IMR-90 (cell line): ENCODE measurements around the gene CEP128. TPM values are rescaled to one million over a fixed set of nuclear protein-coding genes. Genes with fewer than 3 reads are reported as not detected.

Experiments
- ATAC-seq: fragments of 200-7000 bp; cut with Tn5 transposase; 2 replicates; pipeline ENCODE4 v1.9.1; 2020; ENCODE audit warnings: low read depth, mild to moderate bottlenecking, moderate library complexity
- BruUV-seq: library from RNA; stranded (reverse); fragments of 400-500 nt; replicated peaks from 2 replicates; lab custom pipeline; 2021; lab: Mats Ljungman, UMichigan
- CTCF ChIA-PET: fragments of 300-600 bp; formaldehyde crosslinking; extraction: SDS; loops from one replicate; lab custom pipeline; 2021; ENCODE audit warnings: antibody characterized with exemption; lab: Yijun Ruan, JAX
- POLR2A ChIA-PET: fragments of 300-600 bp; sonication (Branson Sonifier 250); formaldehyde crosslinking; loops from one replicate; lab custom pipeline; 2022; ENCODE audit warnings: antibody characterized with exemption; ENCODE audit not compliant: unreplicated experiment; lab: Charles Lee
- DNase-seq: peaks from one replicate; pipeline ENCODE4 v3.0.0; 2013
- H2AFZ ChIP-seq: replicated peaks from 2 replicates; pipeline ENCODE3; 2013; ENCODE audit warnings: low read length, mild to moderate bottlenecking; ENCODE audit not compliant: poor library complexity
- H2AK5ac ChIP-seq: 2 replicates; pipeline ENCODE4 v1.6.1; 2013; ENCODE audit warnings: low read depth, low read length, inconsistent platforms
- H2AK9ac ChIP-seq: replicated peaks from 2 replicates; pipeline ENCODE3; 2013; ENCODE audit warnings: mild to moderate bottlenecking, low read depth, low read length, moderate library complexity; ENCODE audit not compliant: poor library complexity
- H2BK120ac ChIP-seq: 2 replicates; pipeline ENCODE4 v1.6.1; 2013; ENCODE audit warnings: low read depth, low read length, inconsistent platforms
- H2BK15ac ChIP-seq: 3 replicates; pipeline ENCODE4 v1.6.1; 2013; ENCODE audit warnings: low read depth, low read length, inconsistent platforms
- H2BK20ac ChIP-seq: 2 replicates; pipeline ENCODE4 v1.6.1; 2013; ENCODE audit warnings: low read depth, mild to moderate bottlenecking, inconsistent platforms, low read length, moderate library complexity
- H2BK5ac ChIP-seq: 2 replicates; pipeline ENCODE4 v1.6.1; 2013; ENCODE audit warnings: mild to moderate bottlenecking, low read depth, low read length, inconsistent platforms; ENCODE audit not compliant: poor library complexity, severe bottlenecking
- H3K14ac ChIP-seq: replicated peaks from 2 replicates; pipeline ENCODE4 v1.6.1; 2013; ENCODE audit warnings: low read depth, low read length, inconsistent platforms
- H3K18ac ChIP-seq: 2 replicates; pipeline ENCODE4 v1.6.1; 2013; ENCODE audit warnings: low read depth, low read length, control low read depth
- H3K23ac ChIP-seq: 2 replicates; pipeline ENCODE4 v1.6.1; 2013; ENCODE audit warnings: low read depth, low read length, inconsistent platforms
- H3K27ac ChIP-seq: 2 replicates; pipeline ENCODE4 v1.5.1; 2013; ENCODE audit warnings: mild to moderate bottlenecking, control low read depth, low read length; ENCODE audit not compliant: insufficient read depth
- H3K27me3 ChIP-seq: 2 replicates; pipeline ENCODE4 v1.6.1; 2013; ENCODE audit warnings: low read length; ENCODE audit not compliant: control insufficient read depth, insufficient read depth
- H3K36me3 ChIP-seq: 2 replicates; pipeline ENCODE4 v1.6.1; 2013; ENCODE audit warnings: low read length, mixed read lengths; ENCODE audit not compliant: control insufficient read depth, insufficient read depth
- H3K4ac ChIP-seq: 2 replicates; pipeline ENCODE4 v1.6.1; 2013; ENCODE audit warnings: low read depth, low read length, inconsistent platforms
- H3K4me1 ChIP-seq: 2 replicates; pipeline ENCODE4 v1.6.1; 2013; ENCODE audit warnings: low read length, mixed read lengths; ENCODE audit not compliant: control insufficient read depth, insufficient read depth
- H3K4me2 ChIP-seq: 2 replicates; pipeline ENCODE4 v1.6.1; 2013; ENCODE audit warnings: low read depth, mild to moderate bottlenecking, control low read depth, low read length, moderate library complexity
- H3K4me3 ChIP-seq: 2 replicates; pipeline ENCODE4 v1.5.1; 2013; ENCODE audit warnings: low read depth, mild to moderate bottlenecking, control low read depth, low read length, moderate library complexity; ENCODE audit not compliant: insufficient read depth
- H3K56ac ChIP-seq: 2 replicates; pipeline ENCODE4 v1.6.1; 2013; ENCODE audit warnings: low read length, inconsistent platforms; ENCODE audit not compliant: insufficient read depth; ENCODE audit errors: extremely low read depth
- H3K79me1 ChIP-seq, 2 experiments: 2 replicates each; pipeline ENCODE4 v1.6.1; 2013; ENCODE audit warnings: low read length in 2 of 2, inconsistent platforms in 1 of 2, low read depth in 1 of 2
- H3K9ac ChIP-seq: 2 replicates; pipeline ENCODE4 v1.6.1; 2013; ENCODE audit warnings: low read depth, low read length, control low read depth
- H3K9me1 ChIP-seq: 2 replicates; pipeline ENCODE4 v1.6.1; 2013; ENCODE audit warnings: low read length, inconsistent platforms; ENCODE audit not compliant: insufficient read depth
- H3K9me3 ChIP-seq: 2 replicates; pipeline ENCODE4 v1.6.1; 2013; ENCODE audit warnings: low read length; ENCODE audit not compliant: control insufficient read depth, insufficient read depth
- H4K20me1 ChIP-seq: 2 replicates; pipeline ENCODE4 v1.6.1; 2013; ENCODE audit warnings: low read length, inconsistent platforms; ENCODE audit not compliant: insufficient read depth
- H4K5ac ChIP-seq: 2 replicates; pipeline ENCODE4 v1.6.1; 2013; ENCODE audit warnings: mild to moderate bottlenecking, low read depth, low read length, control low read depth
- H4K8ac ChIP-seq, 2 experiments: 2 replicates each; pipeline ENCODE4 v1.6.1; 2013; ENCODE audit warnings: low read depth in 2 of 2, low read length in 2 of 2, control low read depth in 1 of 2, inconsistent platforms in 1 of 2
- H4K91ac ChIP-seq: 2 replicates; pipeline ENCODE4 v1.6.1; 2013; ENCODE audit warnings: low read depth, low read length, inconsistent platforms; ENCODE audit not compliant: insufficient read depth
- BHLHE40 ChIP-seq: fragments of 150-350 bp; IDR thresholded peaks from 2 replicates; pipeline ENCODE4 v1.6.1; 2016; ENCODE audit warnings: mild to moderate bottlenecking, low read depth, low read length
- CEBPB ChIP-seq: IDR thresholded peaks from 2 replicates; pipeline ENCODE4 v1.6.1; 2012; ENCODE audit warnings: low read depth, low read length, improper control_type of control experiment
- CHD1 ChIP-seq: IDR thresholded peaks from 2 replicates; pipeline ENCODE4 v1.6.1; 2012; ENCODE audit warnings: low read depth, low read length, improper control_type of control experiment
- FOS ChIP-seq: fragments of 150-350 bp; IDR thresholded peaks from 2 replicates; pipeline ENCODE4 v1.6.1; 2016; ENCODE audit warnings: low read depth, low read length
- MAZ ChIP-seq: IDR thresholded peaks from 2 replicates; pipeline ENCODE4 v1.6.1; 2012; ENCODE audit warnings: low read depth, mild to moderate bottlenecking, low read length, improper control_type of control experiment, moderate library complexity, borderline replicate concordance
- MXI1 ChIP-seq: IDR thresholded peaks from 2 replicates; pipeline ENCODE4 v1.6.1; 2012; ENCODE audit warnings: low read depth, mild to moderate bottlenecking, low read length, moderate library complexity, borderline replicate concordance
- NFE2L2 ChIP-seq: fragments of 150-350 bp; IDR thresholded peaks from 2 replicates; pipeline ENCODE4 v1.6.1; 2016; ENCODE audit warnings: low read depth, mild to moderate bottlenecking, low read length
- RAD21 ChIP-seq: IDR thresholded peaks from 2 replicates; pipeline ENCODE4 v1.6.1; 2012; ENCODE audit warnings: low read length, improper control_type of control experiment
- RCOR1 ChIP-seq: IDR thresholded peaks from 2 replicates; pipeline ENCODE4 v1.6.1; 2012; ENCODE audit warnings: mild to moderate bottlenecking, low read length, improper control_type of control experiment; ENCODE audit not compliant: insufficient replicate concordance
- RFX5 ChIP-seq: IDR thresholded peaks from 2 replicates; pipeline ENCODE4 v1.8.0; 2012; ENCODE audit warnings: low read depth, mild to moderate bottlenecking, low read length, moderate library complexity
- SMC3 ChIP-seq: fragments of 150-350 bp; IDR thresholded peaks from 2 replicates; pipeline ENCODE4 v1.6.1; 2016; ENCODE audit warnings: low read depth, mild to moderate bottlenecking, antibody characterized with exemption, low read length, moderate library complexity
- WGBS, 2 experiments: methylation state at CpG; one replicate each; pipeline versions ENCODE4 v1.1.5 to v1.1.7; 2013; ENCODE audit warnings: missing lambda C conversion rate in 2 of 2; ENCODE audit not compliant: insufficient read length in 1 of 2; ENCODE audit errors: extremely low coverage in 2 of 2; 5-methylcytosine and 5-hydroxymethylcytosine counted together
- dilution Hi-C: fragments of 300-500 bp; cut with HindIII; formaldehyde crosslinking; loops from one replicate; pipeline ENCODE4 v1.14.3; 2018; ENCODE audit warnings: low sequenced_read_pairs; ENCODE audit not compliant: unreplicated experiment
- in situ Hi-C: fragments of 300-500 bp; cut with MboI; formaldehyde crosslinking; loops from 3 replicates; pipeline ENCODE4 v1.14.3; 2019; ENCODE audit warnings: low sequenced_read_pairs, inconsistent platforms, mixed read lengths
- intact Hi-C: fragments of 100-400 bp; cut with micrococcal nuclease; formaldehyde crosslinking; loops from 2 replicates; pipeline ENCODE4 v1.10.0; 2022
- polyA plus RNA-seq, 3 experiments: library from polyadenylated mRNA; depleted of rRNA; stranded (reverse); fragments of >200 nt; gene quantifications; 2 replicates each; pipeline ENCODE4 v1.2.3, GENCODE V29; 2012; ENCODE audit warnings: low replicate concordance in 1 of 3
- total RNA-seq: library from RNA; depleted of rRNA; stranded (reverse); fragments of >200 nt; gene quantifications from 2 replicates; pipeline ENCODE4 v1.2.3, GENCODE V29; 2012
- TF ChIP-seq, protein P1 (sequence below): conservative IDR thresholded peaks from 2 replicates; pipeline ENCODE4 v1.5.1; 2012; ENCODE audit warnings: mild to moderate bottlenecking, low read depth, low read length, improper control_type of control experiment
- TF ChIP-seq, protein P2 (sequence below): fragments of 150-350 bp; IDR thresholded peaks from 2 replicates; pipeline ENCODE4 v1.6.1; 2016; ENCODE audit warnings: low read depth, mild to moderate bottlenecking, low read length, moderate library complexity, borderline replicate concordance
- TF ChIP-seq, protein P3 (sequence below): fragments of 150-350 bp; IDR thresholded peaks from 2 replicates; pipeline ENCODE4 v1.6.1; 2017; ENCODE audit warnings: mild to moderate bottlenecking, antibody characterized with exemption, low read length, low read depth

Gene CEP128
- total and polyA plus RNA-seq, 2 of the 4 experiments (the other 2 are of a cell fraction): 1.9 to 5.7 TPM

DNA sequence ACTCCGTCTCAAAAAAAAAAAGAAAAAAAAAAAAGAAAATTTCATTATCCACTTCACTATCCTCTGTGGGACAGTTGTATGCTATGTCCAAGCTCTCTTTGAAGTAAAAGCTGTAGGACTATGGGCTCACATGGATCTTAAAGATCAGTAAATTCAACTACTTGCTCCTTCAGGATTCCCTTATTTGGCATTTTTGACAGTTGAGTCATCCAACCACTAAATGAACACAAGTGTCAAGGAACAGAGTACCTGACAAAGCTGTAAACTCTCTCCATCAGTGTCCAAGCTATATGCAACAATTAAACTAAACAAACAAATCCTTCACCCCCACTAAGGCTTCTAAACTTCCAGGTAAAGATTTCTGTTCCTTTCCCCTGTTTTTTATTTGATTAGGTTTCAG is 177.0 kb downstream of the CEP128 start:
- TF ChIP-seq FOS (no peak), SMC3 (no peak), BHLHE40 (no peak), RFX5 (no peak), MAZ (no peak), NFE2L2 (no peak), RCOR1 (no peak), MXI1 (no peak), CEBPB (no peak), RAD21 (no peak), CHD1 (no peak)
- TF ChIP-seq, protein P1, sequence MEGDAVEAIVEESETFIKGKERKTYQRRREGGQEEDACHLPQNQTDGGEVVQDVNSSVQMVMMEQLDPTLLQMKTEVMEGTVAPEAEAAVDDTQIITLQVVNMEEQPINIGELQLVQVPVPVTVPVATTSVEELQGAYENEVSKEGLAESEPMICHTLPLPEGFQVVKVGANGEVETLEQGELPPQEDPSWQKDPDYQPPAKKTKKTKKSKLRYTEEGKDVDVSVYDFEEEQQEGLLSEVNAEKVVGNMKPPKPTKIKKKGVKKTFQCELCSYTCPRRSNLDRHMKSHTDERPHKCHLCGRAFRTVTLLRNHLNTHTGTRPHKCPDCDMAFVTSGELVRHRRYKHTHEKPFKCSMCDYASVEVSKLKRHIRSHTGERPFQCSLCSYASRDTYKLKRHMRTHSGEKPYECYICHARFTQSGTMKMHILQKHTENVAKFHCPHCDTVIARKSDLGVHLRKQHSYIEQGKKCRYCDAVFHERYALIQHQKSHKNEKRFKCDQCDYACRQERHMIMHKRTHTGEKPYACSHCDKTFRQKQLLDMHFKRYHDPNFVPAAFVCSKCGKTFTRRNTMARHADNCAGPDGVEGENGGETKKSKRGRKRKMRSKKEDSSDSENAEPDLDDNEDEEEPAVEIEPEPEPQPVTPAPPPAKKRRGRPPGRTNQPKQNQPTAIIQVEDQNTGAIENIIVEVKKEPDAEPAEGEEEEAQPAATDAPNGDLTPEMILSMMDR: no peak
- TF ChIP-seq, protein P2, sequence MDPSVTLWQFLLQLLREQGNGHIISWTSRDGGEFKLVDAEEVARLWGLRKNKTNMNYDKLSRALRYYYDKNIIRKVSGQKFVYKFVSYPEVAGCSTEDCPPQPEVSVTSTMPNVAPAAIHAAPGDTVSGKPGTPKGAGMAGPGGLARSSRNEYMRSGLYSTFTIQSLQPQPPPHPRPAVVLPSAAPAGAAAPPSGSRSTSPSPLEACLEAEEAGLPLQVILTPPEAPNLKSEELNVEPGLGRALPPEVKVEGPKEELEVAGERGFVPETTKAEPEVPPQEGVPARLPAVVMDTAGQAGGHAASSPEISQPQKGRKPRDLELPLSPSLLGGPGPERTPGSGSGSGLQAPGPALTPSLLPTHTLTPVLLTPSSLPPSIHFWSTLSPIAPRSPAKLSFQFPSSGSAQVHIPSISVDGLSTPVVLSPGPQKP: no peak
- TF ChIP-seq, protein P3, sequence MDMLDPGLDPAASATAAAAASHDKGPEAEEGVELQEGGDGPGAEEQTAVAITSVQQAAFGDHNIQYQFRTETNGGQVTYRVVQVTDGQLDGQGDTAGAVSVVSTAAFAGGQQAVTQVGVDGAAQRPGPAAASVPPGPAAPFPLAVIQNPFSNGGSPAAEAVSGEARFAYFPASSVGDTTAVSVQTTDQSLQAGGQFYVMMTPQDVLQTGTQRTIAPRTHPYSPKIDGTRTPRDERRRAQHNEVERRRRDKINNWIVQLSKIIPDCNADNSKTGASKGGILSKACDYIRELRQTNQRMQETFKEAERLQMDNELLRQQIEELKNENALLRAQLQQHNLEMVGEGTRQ: no peak
- H3K9ac ChIP-seq: no peak overlapping the region
- in situ Hi-C loops: no loop called here
- H4K8ac ChIP-seq: no peak overlapping the region
- H4K20me1 ChIP-seq: no peaks in the 10 kb centered on the region
- DNase-seq: peak; percentile 34
- H2AFZ ChIP-seq: no peak overlapping the region
- BruUV-seq: no TSS peak
- no peak overlapping the region for H3K56ac ChIP-seq
- no peak overlapping the region for H2AK5ac ChIP-seq
- H3K27me3 ChIP-seq: no peaks in the 10 kb centered on the region
- H2BK15ac ChIP-seq: no peak overlapping the region
- peaks cover 3% of the 10 kb centered on the region; the same call in 1 of the 2 replicates for H3K4me1 ChIP-seq
- no peak overlapping the region for H3K4ac ChIP-seq
- no peak overlapping the region for H2BK20ac ChIP-seq
- H4K91ac ChIP-seq: no peak overlapping the region
- H3K4me2 ChIP-seq: no peak overlapping the region
- H3K79me1 ChIP-seq: no peaks in the 10 kb centered on the region
- no peak overlapping the region for H2AK9ac ChIP-seq
- no peaks in the 10 kb centered on the region for H3K9me3 ChIP-seq
- H2BK120ac ChIP-seq: no peak overlapping the region
- no peak for ATAC-seq
- H3K23ac ChIP-seq: no peak overlapping the region
- no peak overlapping the region for H3K4me3 ChIP-seq
- H2BK5ac ChIP-seq: no peak overlapping the region
- ChIA-PET POLR2A (no interaction called here), CTCF (interaction anchor here (1.5 kb wide), 1 partner anchor 11 kb away, joined by 3 read pairs; no protein-coding TSS in a partner anchor)
- H3K18ac ChIP-seq: no peak overlapping the region
- H3K14ac ChIP-seq: no peak overlapping the region
- H4K5ac ChIP-seq: no peak overlapping the region
- no CpG with 5 or more reads among the region's 1 CpG for WGBS, 2 experiments
- dilution Hi-C loops: no loop called here
- H3K27ac ChIP-seq: no peak overlapping the region
- intact Hi-C loops: no loop called here
- H3K36me3 ChIP-seq: no peaks in the 10 kb centered on the region
- H3K9me1 ChIP-seq: no peaks in the 10 kb centered on the region
